HUES6 (cell line): ENCODE measurements around the gene TNNI3.

Experiments
- H3K27ac ChIP-seq: 2 replicates; pipeline ENCODE4 v1.7.0; 2013; ENCODE audit warnings: low read depth, mild to moderate bottlenecking, low read length, inconsistent platforms
- H3K27me3 ChIP-seq: 2 replicates; pipeline ENCODE4 v1.6.1; 2013; ENCODE audit warnings: low read length; ENCODE audit not compliant: control insufficient read depth, insufficient read depth
- H3K36me3 ChIP-seq: 2 replicates; pipeline ENCODE4 v1.6.1; 2013; ENCODE audit warnings: low read length; ENCODE audit not compliant: control insufficient read depth, insufficient read depth
- H3K4me1 ChIP-seq: 2 replicates; pipeline ENCODE4 v1.6.1; 2013; ENCODE audit warnings: low read length; ENCODE audit not compliant: control insufficient read depth, insufficient read depth
- H3K4me3 ChIP-seq: 2 replicates; pipeline ENCODE4 v1.5.1; 2013; ENCODE audit warnings: low read depth, low read length
- H3K9ac ChIP-seq: one replicate; pipeline ENCODE4 v1.6.1; 2013; ENCODE audit warnings: mild to moderate bottlenecking, low read length
- H3K9me3 ChIP-seq: 2 replicates; pipeline ENCODE4 v1.6.1; 2013; ENCODE audit warnings: low read depth, low read length; ENCODE audit not compliant: control insufficient read depth, insufficient read depth

TNNI3 gene

DNA sequence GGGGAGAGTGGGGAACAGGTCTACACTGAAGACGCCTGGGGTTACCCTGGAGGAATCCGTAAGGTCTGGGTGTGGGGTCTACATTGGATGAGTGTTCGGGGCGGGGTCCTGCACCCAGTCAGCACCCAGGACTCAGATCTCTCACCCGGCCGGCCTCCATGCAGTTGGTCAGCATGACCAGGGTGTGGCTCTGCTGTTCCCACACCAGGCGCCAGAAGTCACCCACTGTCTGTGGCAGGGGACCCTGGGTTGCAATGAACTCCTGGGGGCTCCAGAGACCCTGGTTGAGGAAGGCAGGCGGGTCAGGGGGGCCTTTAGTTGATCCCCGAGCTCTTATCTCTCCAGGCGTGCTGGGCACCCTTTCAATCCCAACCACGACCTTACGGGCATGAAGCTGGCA lies 28.5 kb upstream of the TNNI3 start:
- no peak overlapping the region for H3K4me3 ChIP-seq
- H3K9me3 ChIP-seq = no peaks in the 10 kb centered on the region
- H3K36me3 ChIP-seq = no peaks in the 10 kb centered on the region
- H3K27ac ChIP-seq = no peak overlapping the region
- no peaks in the 10 kb centered on the region for H3K4me1 ChIP-seq
- no peak overlapping the region for H3K9ac ChIP-seq
- H3K27me3 ChIP-seq = peaks cover 29% of the 10 kb centered on the region

DNA sequence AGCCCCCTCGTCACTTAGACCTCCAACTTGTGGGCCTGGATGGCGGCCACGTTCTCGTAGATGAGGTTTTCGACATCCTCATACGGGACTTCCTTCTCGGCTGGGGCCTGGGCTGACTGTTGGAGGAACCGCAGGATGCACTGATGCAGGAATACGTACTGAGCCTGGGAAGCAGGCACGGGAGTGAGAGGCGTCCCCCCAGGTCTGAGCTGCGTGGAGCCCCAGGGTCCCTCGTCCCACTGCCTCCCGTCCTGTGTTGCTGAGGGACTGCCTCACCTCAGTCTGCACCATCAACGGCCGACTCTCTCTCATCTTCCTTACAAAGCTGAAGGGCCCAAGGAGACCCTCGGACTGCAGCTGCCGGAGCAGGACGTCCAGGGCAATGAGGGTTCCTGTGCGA lies 24.2 kb upstream of the TNNI3 start:
- H3K4me3 ChIP-seq = no peak overlapping the region
- H3K36me3 ChIP-seq = no peaks in the 10 kb centered on the region
- no peaks in the 10 kb centered on the region for H3K9me3 ChIP-seq
- H3K4me1 ChIP-seq = peaks cover 2% of the 10 kb centered on the region; the same call in 1 of the 2 replicates
- H3K9ac ChIP-seq = no peak overlapping the region
- H3K27me3 ChIP-seq = peaks cover 64% of the 10 kb centered on the region
- H3K27ac ChIP-seq = no peak overlapping the region

DNA sequence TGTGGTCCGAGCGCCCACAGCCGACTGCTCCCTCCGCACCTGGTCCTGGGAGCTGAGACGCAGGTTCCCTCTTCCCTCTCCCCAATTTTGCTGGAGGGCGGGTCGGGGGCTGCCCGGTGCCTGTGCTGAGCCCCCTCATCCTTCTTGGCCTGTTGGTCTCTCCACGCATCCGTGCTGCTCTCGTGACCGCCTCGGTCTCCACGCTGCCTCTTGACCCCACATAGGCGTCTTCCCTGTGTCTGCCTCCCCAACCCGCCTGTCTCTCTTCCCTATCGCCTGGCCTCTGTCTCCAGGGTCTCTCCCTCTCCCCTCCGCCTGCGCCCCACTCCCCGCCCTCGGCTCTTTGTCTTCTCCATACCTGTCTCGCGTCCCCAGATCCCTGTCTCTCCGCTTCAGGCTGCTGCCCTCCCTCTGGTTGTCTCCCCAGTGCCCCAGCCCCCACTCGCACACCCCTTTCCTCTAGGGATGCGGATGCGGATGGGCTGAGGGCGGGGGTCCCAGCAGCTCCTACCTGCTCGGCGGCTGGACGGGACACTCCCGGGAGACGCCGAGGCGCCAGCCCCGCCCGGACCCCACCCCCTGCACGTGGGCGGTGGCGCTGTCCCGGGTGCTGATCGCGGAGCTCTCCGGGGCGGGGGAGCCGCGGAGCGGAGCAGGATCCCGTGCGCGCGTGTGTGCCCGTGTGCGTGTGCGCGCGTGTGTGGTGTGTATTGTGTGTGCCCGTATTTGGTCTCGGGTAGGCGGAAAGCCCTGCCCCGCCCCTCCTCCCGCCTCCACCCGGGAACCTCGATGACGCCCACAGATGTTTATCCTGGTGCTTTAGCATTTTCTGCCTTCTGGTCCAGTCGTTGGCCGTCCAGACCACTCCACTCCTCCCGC lies 22.3 kb upstream of the TNNI3 start, which contains the start of gene SYT5:
Gene SYT5, minus strand, starts transcription at position 684 of the 879 bp plus-strand sequence. CDS start 1,248 bp downstream, outside the sequence.
- no peaks in the 10 kb centered on the region for H3K36me3 ChIP-seq
- H3K4me1 ChIP-seq = peaks cover 10% of the 10 kb centered on the region
- no peak within 1 kb of the TSS for H3K27ac ChIP-seq
- H3K9ac ChIP-seq = no peak within 1 kb of the TSS
- no peaks in the 10 kb centered on the region for H3K9me3 ChIP-seq
- H3K27me3 ChIP-seq = peaks cover 76% of the 10 kb centered on the region
- H3K4me3 ChIP-seq = peak within 1 kb of the TSS; percentile 67

DNA sequence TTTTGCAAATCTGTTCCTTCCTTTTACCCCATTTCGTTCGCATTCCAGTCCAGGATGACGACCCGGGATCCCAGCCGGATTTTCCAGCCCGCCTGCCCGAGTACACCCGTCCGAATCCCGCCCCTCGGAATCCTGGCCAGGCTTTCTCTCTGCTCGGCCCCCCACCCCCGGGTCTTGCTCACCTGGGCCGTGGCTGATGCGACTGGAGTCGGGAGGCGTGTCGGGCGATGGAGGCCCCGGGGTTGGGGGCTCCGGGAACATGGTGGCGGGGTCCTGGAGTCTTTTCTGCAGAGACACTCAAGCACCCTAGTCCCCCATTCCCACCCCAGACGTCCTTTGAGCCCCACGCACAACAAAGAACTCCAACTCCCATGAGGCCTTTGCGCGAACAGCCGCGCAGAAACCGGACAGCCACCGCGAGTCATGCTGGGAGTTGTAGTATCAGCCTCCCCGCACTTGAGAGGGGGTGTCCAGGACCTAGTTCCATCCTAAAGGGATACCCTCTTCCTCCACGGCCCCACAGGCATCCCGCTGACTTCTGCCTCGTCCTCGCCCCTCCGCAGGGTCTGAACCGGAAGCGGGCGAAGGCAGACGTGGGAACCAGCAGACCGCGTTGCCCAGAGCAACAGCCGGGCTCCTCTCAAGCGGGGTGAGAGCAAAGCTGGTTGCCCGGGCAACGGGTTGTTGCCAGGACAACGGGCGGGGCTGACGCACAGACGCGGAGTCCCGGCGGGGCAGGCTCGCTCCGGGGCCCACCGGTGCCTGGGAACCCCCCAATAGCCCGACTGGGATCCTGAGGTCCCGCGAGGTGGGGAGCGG lies 21.5 kb upstream of the TNNI3 start:
- Histone ChIP-seq H3K9ac (no peak overlapping the region), H3K27ac (no peak overlapping the region), H3K9me3 (no peaks in the 10 kb centered on the region), H3K4me3 (peak overlapping the region; percentile 67), H3K27me3 (peaks cover 83% of the 10 kb centered on the region), H3K36me3 (no peaks in the 10 kb centered on the region), H3K4me1 (peaks cover 10% of the 10 kb centered on the region)

DNA sequence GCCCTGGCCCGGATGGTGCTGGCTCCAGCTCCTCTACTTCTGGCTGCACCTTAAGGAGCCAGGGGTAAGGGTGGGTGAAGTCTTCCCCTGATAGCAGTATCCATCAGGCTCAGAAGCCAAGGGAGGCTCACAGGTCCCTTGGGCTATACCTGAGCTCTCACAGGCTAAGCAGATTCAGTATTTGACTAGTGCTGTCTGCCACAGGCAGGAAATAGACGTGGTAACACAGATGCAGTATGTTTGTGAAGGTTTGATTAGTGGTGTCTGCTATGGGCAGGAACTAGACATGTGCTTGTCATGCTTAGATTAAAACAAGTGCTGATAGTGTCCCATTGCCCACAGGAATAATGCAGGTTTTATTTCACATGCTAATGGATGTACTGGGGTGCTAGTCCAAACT lies 18.5 kb upstream of the TNNI3 start:
- Histone ChIP-seq H3K4me1 (peaks cover 17% of the 10 kb centered on the region), H3K4me3 (no peak overlapping the region), H3K27ac (no peak overlapping the region), H3K9ac (no peak overlapping the region), H3K9me3 (no peaks in the 10 kb centered on the region), H3K27me3 (peaks cover 87% of the 10 kb centered on the region), H3K36me3 (no peaks in the 10 kb centered on the region)

DNA sequence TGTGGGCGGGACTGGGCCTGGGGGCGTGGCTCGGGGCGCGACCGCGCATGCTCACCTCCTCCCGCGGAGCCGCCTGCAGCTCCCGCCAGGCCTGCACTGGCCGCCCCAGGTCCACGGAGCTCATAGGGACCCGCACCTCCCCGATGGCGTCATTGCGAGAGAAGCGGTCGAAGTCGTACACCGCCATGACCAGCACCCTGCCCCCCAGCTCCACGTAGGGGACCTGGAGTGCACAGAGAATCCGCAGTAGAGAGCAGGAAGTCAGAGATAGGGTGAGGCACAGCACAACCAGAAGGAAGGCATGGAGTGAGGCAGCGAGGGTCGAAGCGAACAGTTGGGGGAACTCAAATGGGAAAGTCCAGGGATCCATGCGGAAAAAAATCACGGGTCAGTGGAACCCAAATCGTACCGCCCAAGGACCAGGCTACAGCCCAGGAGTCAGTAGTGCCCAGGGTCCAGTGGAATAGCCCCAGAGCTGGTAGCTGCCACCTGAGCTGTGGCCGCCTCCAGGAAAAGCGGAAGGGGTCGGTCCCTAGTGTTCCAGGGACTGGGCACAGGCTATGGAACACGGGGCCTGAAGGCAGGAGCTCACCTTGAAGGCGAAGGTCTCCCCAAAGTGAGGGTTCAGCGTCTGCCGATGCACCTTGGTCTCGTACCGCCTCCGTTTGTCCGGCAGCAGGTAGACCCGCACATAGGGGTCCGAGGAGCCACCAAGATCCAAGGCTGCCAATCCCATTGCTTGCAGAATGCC lies 17.8 kb upstream of the TNNI3 start:
- Histone ChIP-seq H3K27me3 (peaks cover 87% of the 10 kb centered on the region), H3K27ac (no peak overlapping the region), H3K4me1 (peaks cover 17% of the 10 kb centered on the region)

DNA sequence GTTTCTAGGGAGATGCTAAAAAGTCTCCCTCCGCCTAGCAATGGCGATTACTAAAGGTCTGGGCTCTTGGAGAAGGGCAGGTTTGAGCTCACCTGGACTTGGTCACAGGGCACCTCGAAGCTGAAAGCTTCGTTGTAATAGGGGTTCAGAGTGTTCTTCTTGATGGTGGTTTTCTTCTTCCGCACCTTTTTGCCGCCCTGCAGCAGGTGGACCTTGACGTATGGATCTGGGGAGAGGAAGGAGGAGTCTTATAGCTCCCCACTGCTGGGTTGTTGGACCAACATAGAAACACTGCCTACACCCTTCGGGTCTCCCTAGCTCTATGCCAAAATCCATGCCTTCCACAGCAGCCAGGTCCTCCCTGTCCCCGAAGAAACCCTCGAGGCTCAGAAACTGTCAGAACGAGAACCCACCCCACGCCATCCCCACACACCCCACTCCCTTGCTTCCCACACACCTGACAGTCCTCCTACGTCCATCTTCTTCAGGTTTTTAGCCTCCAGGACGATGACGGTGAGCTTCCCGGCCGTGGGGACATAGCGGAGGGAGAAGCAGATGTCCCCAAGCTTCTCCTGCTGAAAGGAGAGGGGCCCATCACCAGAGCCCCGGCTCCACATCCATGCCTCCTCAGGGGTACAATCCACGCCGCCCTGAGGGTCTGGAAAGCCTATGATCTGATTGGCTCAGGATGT lies 17.0 kb upstream of the TNNI3 start:
- Histone ChIP-seq H3K4me1 (peaks cover 17% of the 10 kb centered on the region), H3K9me3 (no peaks in the 10 kb centered on the region), H3K9ac (no peak overlapping the region), H3K4me3 (peak overlapping the region; percentile 77), H3K27ac (no peak overlapping the region), H3K36me3 (no peaks in the 10 kb centered on the region), H3K27me3 (peaks cover 85% of the 10 kb centered on the region)

More for the DNA sequence above, 17.8 kb upstream of the TNNI3 start:
- peak overlapping the region; percentile 38 for H3K9ac ChIP-seq
- H3K9me3 ChIP-seq = no peaks in the 10 kb centered on the region
- no peaks in the 10 kb centered on the region for H3K36me3 ChIP-seq
- H3K4me3 ChIP-seq = peak overlapping the region; percentile 77

DNA sequence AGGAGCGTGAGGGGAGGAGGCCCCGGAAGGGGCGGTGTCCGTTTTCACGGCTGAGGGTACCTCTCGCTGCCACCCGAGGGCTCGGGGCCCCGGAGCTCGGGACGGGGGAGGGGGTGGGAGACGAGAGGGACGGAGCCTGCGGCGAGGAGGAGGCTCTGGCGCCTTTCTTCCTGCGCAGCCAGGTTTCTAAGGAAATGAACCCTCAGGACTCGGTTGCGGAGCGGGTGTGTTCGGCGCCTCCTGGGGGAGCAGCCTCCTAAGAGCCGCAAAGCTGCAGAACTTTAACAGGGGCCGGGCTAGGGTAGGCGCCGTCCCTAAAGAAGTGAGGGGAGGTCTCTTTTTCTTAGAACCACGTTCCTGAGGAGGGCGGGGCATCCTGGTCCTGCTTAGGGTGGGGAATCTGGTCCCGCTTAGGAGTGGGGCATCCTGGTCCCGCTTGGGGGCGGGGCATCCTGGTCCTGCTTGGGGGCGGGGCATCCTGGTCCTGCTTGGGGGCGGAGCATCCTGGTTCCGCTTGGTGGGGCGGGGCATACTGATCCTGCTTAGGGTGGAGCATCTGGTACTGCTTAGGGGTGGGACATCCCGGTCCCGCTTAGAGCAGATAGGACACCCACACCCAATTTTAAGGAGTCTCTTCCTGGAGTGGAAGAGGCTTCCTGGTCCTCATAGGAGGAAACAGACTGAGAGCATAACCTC lies 16.3 kb upstream of the TNNI3 start:
- Histone ChIP-seq H3K4me3 (peak overlapping the region; percentile 77), H3K27ac (no peak overlapping the region), H3K9me3 (no peaks in the 10 kb centered on the region), H3K27me3 (peaks cover 86% of the 10 kb centered on the region), H3K36me3 (no peaks in the 10 kb centered on the region), H3K4me1 (peaks cover 17% of the 10 kb centered on the region), H3K9ac (no peak overlapping the region)

DNA sequence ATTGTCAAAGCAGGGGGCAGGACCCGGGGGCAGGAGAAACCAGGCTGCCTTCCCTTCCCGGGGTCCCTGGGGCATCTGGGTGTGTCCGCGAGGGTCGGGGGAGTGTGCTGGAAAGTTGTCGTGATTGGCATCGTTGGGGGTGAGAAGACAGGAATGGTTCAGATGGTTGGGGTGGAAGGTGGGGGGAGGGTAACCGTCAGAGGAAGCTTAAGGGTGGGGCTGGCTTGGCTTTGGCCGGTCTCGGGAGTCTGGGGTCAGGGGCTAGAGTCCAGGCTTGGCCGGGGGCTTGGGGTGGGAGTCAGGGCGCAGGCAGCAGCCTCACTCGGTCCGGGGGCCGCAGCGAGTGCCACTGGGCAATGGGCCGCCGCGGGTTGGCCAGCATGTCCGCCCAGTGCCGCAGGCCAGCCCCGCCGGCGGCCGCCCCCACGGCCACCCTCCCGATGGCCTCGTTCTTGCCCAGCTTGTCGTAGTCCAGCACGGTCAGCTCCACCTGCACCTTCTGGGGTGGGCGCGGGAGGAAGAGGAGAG lies 15.7 kb upstream of the TNNI3 start:
- H3K9ac ChIP-seq = no peak overlapping the region
- H3K27ac ChIP-seq = no peak overlapping the region
- H3K9me3 ChIP-seq = no peaks in the 10 kb centered on the region
- H3K4me3 ChIP-seq = peak overlapping the region; percentile 77
- H3K27me3 ChIP-seq = peaks cover 86% of the 10 kb centered on the region
- H3K4me1 ChIP-seq = peaks cover 17% of the 10 kb centered on the region
- H3K36me3 ChIP-seq = no peaks in the 10 kb centered on the region

DNA sequence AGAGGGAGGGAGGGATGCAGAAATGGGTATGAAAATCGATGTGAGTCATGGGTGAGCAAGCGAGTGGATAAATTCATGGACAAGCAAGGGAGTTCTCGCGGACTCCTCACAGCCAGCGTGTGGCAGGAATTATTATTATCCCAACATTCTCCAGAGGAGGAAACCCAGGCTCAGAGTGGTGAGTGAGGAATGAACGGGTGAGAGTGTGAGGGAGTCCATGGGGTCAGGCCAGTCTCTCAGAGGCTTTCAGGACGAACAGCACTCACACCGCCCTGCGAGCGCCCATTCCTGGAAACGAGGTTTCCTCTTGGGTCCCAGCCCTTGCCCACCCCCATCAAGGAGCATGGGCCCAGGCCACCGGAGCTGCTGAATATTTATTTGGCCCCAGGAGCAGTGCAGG lies 15.2 kb upstream of the TNNI3 start:
- Histone ChIP-seq H3K27ac (no peak overlapping the region), H3K9me3 (no peaks in the 10 kb centered on the region), H3K36me3 (no peaks in the 10 kb centered on the region), H3K4me1 (peaks cover 17% of the 10 kb centered on the region), H3K27me3 (peaks cover 84% of the 10 kb centered on the region), H3K9ac (no peak overlapping the region), H3K4me3 (peak overlapping the region; percentile 77)
